Measurements from ENCODE around the gene FERMT1.

The FERMT1 gene

DNA sequence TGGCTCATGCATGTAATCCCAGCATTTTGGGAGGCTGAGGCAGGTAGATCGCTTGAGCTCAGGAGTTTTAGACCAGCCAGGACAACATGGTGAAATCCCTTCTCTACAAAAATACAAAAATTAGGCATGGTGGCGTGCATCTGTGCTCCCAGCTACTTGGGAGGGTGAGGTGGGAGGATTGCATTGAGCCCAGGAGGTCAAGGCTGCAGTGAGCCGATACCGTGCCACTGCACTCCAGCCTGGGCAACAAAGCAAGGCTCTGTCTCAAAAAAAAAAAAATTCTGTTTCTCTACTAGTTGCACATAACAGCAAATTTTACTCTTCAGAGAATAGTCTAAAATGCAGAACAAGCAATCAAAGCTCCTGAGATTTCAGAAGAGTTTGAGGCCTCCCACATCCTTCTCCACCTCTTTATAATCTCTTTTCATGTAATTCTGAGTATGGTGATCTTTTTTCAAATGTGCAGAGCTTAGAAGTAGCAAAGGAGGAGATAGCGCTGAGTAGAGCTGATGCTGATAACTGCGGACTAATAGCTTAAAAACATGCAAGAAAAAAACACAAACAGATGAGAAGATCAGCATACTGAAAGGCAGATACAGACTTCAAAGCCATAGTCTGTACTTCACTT, 92.3 kb downstream of the FERMT1 start:
- no peak overlapping the region for H3K4me3 ChIP-seq (ENCODE audit: insufficient read depth, low read depth, low read length)
- H3K9me3 ChIP-seq (ENCODE audit: control insufficient read depth, low read length), result no peaks in the 10 kb centered on the region
- no peak overlapping the region for H3K27ac ChIP-seq (ENCODE audit: insufficient read depth, low read depth, low read length, poor library complexity, severe bottlenecking)
- WGBS, 2 experiments, result 93 to 94% methylated on average over 6 of the region's 6 CpGs
- no peaks in the 10 kb centered on the region for H3K27me3 ChIP-seq (ENCODE audit: control insufficient read depth, insufficient read depth, low read length, poor library complexity, severe bottlenecking)
- peaks cover 14% of the 10 kb centered on the region for H3K36me3 ChIP-seq (ENCODE audit: control insufficient read depth, insufficient read depth, low read length)
- no peaks in the 10 kb centered on the region for H3K4me1 ChIP-seq (ENCODE audit: control insufficient read depth, insufficient read depth, low read length)

DNA sequence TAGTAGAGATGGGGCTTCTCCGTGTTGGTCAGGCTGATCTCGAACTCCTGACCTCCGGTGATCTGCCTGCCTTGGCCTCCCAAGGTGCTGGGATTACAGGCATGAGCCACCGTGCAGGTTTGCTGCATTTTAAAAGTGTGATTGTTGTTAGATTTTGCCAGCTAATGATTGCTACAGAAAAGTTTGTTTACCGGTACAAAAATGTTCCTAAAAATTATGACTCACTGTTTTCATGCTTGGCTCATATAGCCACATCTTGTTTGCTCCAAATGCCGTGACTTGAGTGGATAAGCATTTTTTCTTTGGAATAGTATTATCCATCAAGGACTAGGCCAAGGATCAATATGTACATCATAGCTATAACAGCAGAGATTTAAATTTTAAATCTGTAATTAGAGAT, 93.3 kb downstream of the FERMT1 start:
- Histone ChIP-seq H3K27ac (ENCODE audit: insufficient read depth, low read depth, low read length, poor library complexity, severe bottlenecking) (no peak overlapping the region), H3K4me1 (ENCODE audit: control insufficient read depth, insufficient read depth, low read length) (no peaks in the 10 kb centered on the region), H3K36me3 (ENCODE audit: control insufficient read depth, insufficient read depth, low read length) (peaks cover 18% of the 10 kb centered on the region), H3K27me3 (ENCODE audit: control insufficient read depth, insufficient read depth, low read length, poor library complexity, severe bottlenecking) (no peaks in the 10 kb centered on the region), H3K4me3 (ENCODE audit: insufficient read depth, low read depth, low read length) (no peak overlapping the region), H3K9me3 (ENCODE audit: control insufficient read depth, low read length) (no peaks in the 10 kb centered on the region)
- WGBS, 2 experiments, result 95 to 96% methylated on average over 6 of the region's 6 CpGs

DNA sequence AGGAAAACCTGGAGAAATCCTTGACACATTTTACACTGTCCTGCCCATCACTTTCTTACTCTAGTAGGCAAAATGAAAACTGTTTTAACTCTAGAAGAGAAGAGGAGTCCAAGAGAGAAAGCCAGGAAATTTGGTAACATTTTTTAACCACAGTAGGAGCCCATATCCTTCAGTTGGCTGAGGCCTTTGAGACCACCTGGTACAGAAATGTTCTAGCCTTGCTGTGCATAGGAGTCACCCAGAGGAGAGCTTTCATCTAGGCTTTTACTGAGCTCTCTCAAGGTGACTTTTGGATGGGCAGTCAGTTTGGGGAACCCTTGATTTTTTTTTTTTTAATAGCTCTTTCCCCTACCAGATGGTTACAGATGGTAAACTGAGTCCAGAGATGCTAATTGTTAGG, 94.0 kb downstream of the FERMT1 start:
- H3K36me3 ChIP-seq (ENCODE audit: control insufficient read depth, insufficient read depth, low read length), result peaks cover 18% of the 10 kb centered on the region

DNA sequence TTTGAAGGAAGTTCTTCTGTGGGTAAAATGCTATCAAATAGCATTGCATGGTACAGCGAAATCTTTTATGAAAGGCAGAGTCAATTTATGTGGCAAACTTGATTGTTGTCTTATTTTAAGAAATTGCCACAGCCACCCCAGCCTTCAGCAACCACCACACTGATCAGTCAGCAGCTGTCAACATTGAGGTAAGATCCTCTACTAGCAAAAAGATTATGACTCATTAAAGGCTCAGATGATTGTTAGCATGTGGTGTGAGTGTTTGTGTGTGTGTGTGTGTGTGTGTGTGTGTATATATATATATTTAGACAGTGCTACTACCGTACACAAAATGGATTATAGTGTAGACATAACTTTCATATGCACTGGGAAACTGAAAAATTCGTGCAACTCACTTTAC, 96.8 kb downstream of the FERMT1 start:
- WGBS, 2 experiments, result 95 to 97% methylated on average over 3 of the region's 3 CpGs
- no peaks in the 10 kb centered on the region for H3K4me1 ChIP-seq (ENCODE audit: control insufficient read depth, insufficient read depth, low read length)
- H3K4me3 ChIP-seq (ENCODE audit: insufficient read depth, low read depth, low read length), result no peak overlapping the region
- H3K36me3 ChIP-seq (ENCODE audit: control insufficient read depth, insufficient read depth, low read length), result peaks cover 29% of the 10 kb centered on the region
- H3K27ac ChIP-seq (ENCODE audit: insufficient read depth, low read depth, low read length, poor library complexity, severe bottlenecking), result no peak overlapping the region
- no peaks in the 10 kb centered on the region for H3K27me3 ChIP-seq (ENCODE audit: control insufficient read depth, insufficient read depth, low read length, poor library complexity, severe bottlenecking)
- no peaks in the 10 kb centered on the region for H3K9me3 ChIP-seq (ENCODE audit: control insufficient read depth, low read length)

More for the DNA sequence above, 94.0 kb downstream of the FERMT1 start:
- no peaks in the 10 kb centered on the region for H3K27me3 ChIP-seq (ENCODE audit: control insufficient read depth, insufficient read depth, low read length, poor library complexity, severe bottlenecking)
- no peak overlapping the region for H3K27ac ChIP-seq (ENCODE audit: insufficient read depth, low read depth, low read length, poor library complexity, severe bottlenecking)
- no peaks in the 10 kb centered on the region for H3K4me1 ChIP-seq (ENCODE audit: control insufficient read depth, insufficient read depth, low read length)
- no peak overlapping the region for H3K4me3 ChIP-seq (ENCODE audit: insufficient read depth, low read depth, low read length)
- H3K9me3 ChIP-seq (ENCODE audit: control insufficient read depth, low read length), result no peaks in the 10 kb centered on the region

Data from ectodermal cell (in vitro differentiated cells).